ENCODE measurements around the gene SPRR5. TPM values are rescaled to one million over a fixed set of nuclear protein-coding genes. Genes with fewer than 3 reads are reported as not detected.

Gene SPRR5
- total and polyA plus RNA-seq, 2 of the 8 experiments (the other 6 are each of a cell fraction or from before 2014, with no cell fraction given): not detected

- Histone ChIP-seq H3K4me2 (ENCODE audit: insufficient read depth in 1 of 2, low read depth in 2 of 2, low read length in 2 of 2) (no peak overlapping the region), H3K36me3 (ENCODE audit: control insufficient read depth in 2 of 4, insufficient read depth in 4 of 4, low read length in 3 of 4) (no peaks in the 10 kb centered on the region), H4K20me1 (replicated peaks in 1 of 2; ENCODE audit: control insufficient read depth in 1 of 2, insufficient read depth in 2 of 2, low read length in 2 of 2) (no peaks in the 10 kb centered on the region), H2BK120ac (replicated peaks; ENCODE audit: low read depth, low read length) (no peak overlapping the region), H2BK20ac (ENCODE audit: low read length) (no peak overlapping the region), H2BK12ac (ENCODE audit: low read depth, low read length) (no peak overlapping the region), H3K9ac (replicated peaks in 1 of 4; ENCODE audit: extremely low read depth in 1 of 4, low read depth in 3 of 4, low read length in 3 of 4) (no peak overlapping the region), H3K18ac (ENCODE audit: extremely low read depth, low read length) (no peak overlapping the region), H2BK5ac (ENCODE audit: low read depth, low read length) (no peak overlapping the region), H3K4me1 (replicated peaks in 1 of 4; ENCODE audit: control insufficient read depth in 3 of 4, insufficient read depth in 4 of 4, low read length in 3 of 4) (peaks cover 0 to 4% (median 2%) of the 10 kb centered on the region in 4 experiments; a peak in 1 of 7 replicates), H3K79me1 (ENCODE audit: low read depth, low read length) (no peaks in the 10 kb centered on the region), H3K27me3 (replicated peaks in 1 of 4; ENCODE audit: control insufficient read depth in 3 of 4, extremely low read depth in 1 of 4, insufficient read depth in 3 of 4, low read length in 3 of 4) (no peaks in the 10 kb centered on the region), H4K91ac (replicated peaks; ENCODE audit: insufficient read length, low read length) (no peak overlapping the region), H3K4ac (replicated peaks; ENCODE audit: insufficient read length, low read depth, low read length) (no peak overlapping the region), H2AFZ (ENCODE audit: low read length) (no peak overlapping the region), H4K8ac (ENCODE audit: extremely low read depth, insufficient read depth, low read length) (no peak overlapping the region), H3K23me2 (ENCODE audit: low read depth, low read length) (no peaks in the 10 kb centered on the region), H3K23ac (ENCODE audit: insufficient read length) (no peak overlapping the region), H3K14ac (ENCODE audit: insufficient read length) (no peak overlapping the region), H3K79me2 (ENCODE audit: control insufficient read depth in 1 of 2, insufficient read depth in 2 of 2, low read length in 2 of 2) (no peaks in the 10 kb centered on the region), H3K27ac (ENCODE audit: low read depth, low read length) (no peak overlapping the region), H3K56ac (replicated peaks; ENCODE audit: insufficient read length, low read depth, low read length) (no peak overlapping the region), H2BK15ac (ENCODE audit: low read length) (no peak overlapping the region), H3K4me3 (ENCODE audit: extremely low read depth in 1 of 4, insufficient read depth in 2 of 4, low read depth in 3 of 4, low read length in 4 of 4) (no peak overlapping the region), H3K9me3 (ENCODE audit: insufficient read depth in 2 of 2, low read depth in 1 of 2, low read length in 1 of 2) (0 out of 4 replicates have a peak, but pooled peaks cover 0 to 7% of the 10 kb centered on the region in 2 experiments), H4K5ac (ENCODE audit: insufficient read length, low read depth, low read length) (no peak overlapping the region), H2AK5ac (ENCODE audit: low read depth, low read length) (no peak overlapping the region)
- 0% methylated on average over 1 of the region's 1 CpG; no CpG with 5 or more reads in 1 of the 2 experiments for WGBS, 2 experiments (ENCODE audit: extremely low coverage in 1 of 2, insufficient coverage in 1 of 2, insufficient read length in 1 of 2, insufficient replicate concordance in 2 of 2, low coverage in 1 of 2, low lambda C conversion rate in 2 of 2, missing lambda C conversion rate in 1 of 2)
- POLR2A ChIA-PET (ENCODE audit: partially characterized antibody): no interaction called here
- TF ChIP-seq RBBP5 (IDR thresholded peaks at IDR 0.05; ENCODE audit: borderline replicate concordance, low read depth, low read length) (no peak), JUN (IDR thresholded peaks at IDR 0.05; ENCODE audit: low read depth, low read length) (no peak), EP300 (IDR thresholded peaks at IDR 0.05; ENCODE audit: borderline replicate concordance in 1 of 2, low read depth in 2 of 2, low read length in 2 of 2) (no peak), SIRT6 (IDR thresholded peaks at IDR 0.05; ENCODE audit: low read length) (no peak), TAF7 (optimal IDR thresholded peaks at IDR 0.05; ENCODE audit: borderline replicate concordance, low read depth, low read length) (no peak), POLR2A (IDR thresholded peaks at IDR 0.05; ENCODE audit: control extremely low read depth in 1 of 2, low read depth in 2 of 2, low read length in 2 of 2) (no peak), CTBP2 (IDR thresholded peaks at IDR 0.05; ENCODE audit: borderline replicate concordance, insufficient read depth, insufficient read length, low read length) (no peak)
- FAIRE-seq: no peak
- no peak for DNase-seq (ENCODE audit: low read depth in 1 of 2, low spot score in 2 of 2)
- CTCF ChIA-PET (ENCODE audit: partially characterized antibody): interaction anchor here (1.7 kb wide), 1 partner anchor 197 kb away, joined by 4 read pairs; no protein-coding TSS in a partner anchor
Observed at GRCh38 chr1:152995842-152996241, 48.8 kb downstream of the SPRR5 start.

All from H1 (cell line).